Glomerular visceral epithelial cell (primary cell): Measurements from ENCODE around the gene RAB39B.

Source experiments
- DNase-seq: peaks from one replicate; pipeline ENCODE4 v3.0.0-alpha.2; 2016; ENCODE audit errors: extremely low spot score

The RAB39B gene

DNA sequence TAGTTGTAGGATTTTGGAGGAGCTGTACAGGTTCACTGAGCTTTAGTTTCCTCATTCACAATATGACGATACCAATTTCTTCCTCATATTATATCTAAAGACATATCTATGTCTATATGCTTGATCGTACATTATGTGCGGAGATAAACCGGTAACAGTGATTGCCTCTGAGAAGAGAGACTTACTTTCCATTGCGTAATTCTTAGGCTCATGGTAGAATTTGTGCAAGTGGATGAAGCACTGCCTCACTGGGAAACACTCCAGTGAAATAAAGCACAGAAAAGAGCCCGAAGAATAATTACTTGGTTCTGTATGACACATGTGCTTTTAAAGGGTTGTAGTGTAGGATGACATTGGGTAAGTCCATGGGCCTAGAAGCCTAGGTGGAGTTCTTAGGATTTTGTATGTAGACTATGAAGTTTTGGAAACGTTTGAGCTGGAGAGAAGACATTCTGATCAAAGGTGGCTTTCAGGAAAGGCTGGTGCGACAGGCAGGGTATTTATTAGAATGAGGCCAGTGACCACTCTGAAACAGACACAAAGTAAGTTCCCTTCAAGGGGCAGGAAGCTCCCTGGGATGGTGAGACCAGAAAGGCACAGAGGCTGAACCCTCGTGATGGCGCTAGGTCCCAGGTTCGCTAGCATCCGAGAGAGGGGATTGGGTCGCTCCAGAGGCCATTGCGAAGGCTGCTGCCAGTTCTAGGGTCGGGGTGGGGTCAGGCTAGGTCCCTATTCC, 48.7 kb downstream of the RAB39B start:
- DNase-seq, result no peak

DNA sequence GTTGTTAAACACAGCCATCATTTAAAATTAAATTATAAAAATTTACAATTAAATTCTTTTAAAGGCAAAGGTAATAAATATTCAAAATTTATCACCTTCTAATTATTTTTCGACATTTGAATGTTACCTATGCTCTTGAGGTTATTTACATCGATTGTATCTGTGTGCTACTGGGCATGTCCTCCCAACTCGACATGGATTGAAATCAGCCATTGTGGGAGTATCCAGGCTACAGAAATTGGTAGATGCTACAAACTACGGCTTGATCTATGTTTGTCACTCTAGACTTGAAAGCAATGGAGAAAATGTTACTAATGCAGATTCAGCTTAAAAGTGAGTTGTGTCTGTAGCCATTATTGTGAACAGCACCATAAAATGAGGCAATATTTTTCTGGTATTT, 50.6 kb downstream of the RAB39B start:
- DNase-seq, result no peak

DNA sequence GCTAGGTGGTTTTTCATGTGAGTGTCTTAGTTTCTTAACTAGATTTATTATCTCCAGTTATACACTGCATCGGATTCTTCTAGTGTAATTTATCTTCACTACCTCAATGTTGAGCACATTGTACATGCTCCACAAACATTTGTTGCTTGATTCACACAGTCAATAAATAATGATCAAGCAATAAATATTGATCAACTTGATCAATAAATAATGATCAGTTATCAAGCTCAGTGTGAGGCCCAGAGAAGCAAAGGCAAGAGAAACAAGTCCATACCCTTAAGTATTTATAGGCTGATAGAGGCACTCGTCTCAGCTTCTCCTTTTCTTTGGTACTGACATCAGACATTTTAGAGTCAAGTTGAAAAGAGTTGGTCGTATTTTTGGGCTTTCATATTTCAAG, 53.1 kb downstream of the RAB39B start:
- DNase-seq, result no peak
